Stomach (tissue), 4 donors: ENCODE results near the gene SPATA3.

Source experiments
- CTCF ChIP-seq, 7 experiments: fragments of 450-650 bp in 4 of 7; fragments of 200-600 bp in 3 of 7; sonication (generic) in 3 of 7; IDR thresholded peaks; one replicate each; pipeline ENCODE4 v1.5.1; 2016 to 2019; ENCODE audit warnings: antibody characterized with exemption in 7 of 7, control low read depth in 2 of 7, mild to moderate bottlenecking in 1 of 7
- EP300 ChIP-seq: sonication (generic); formaldehyde crosslinking; IDR thresholded peaks from one replicate; pipeline ENCODE4 v1.6.1; 2017; ENCODE audit warnings: antibody characterized with exemption
- POLR2A ChIP-seq, 4 donors: fragments of 450-650 bp; IDR thresholded peaks; one replicate each; pipeline ENCODE4 v1.6.1; 2016; ENCODE audit warnings: antibody characterized with exemption in 4 of 4, control low read depth in 2 of 4, mild to moderate bottlenecking in 1 of 4, moderate library complexity in 1 of 4

- TF ChIP-seq POLR2A (IDR thresholded peaks at IDR 0.05) (no peak), CTCF (IDR thresholded peaks at IDR 0.05) (no peak), EP300 (no peak)
These were observed 13.8 kb upstream of the SPATA3 start for GRCh38 chr2:230982126-230982525.
